OCI-LY7 (cell line): Measurements from ENCODE around the gene PMIS2. TPM values are rescaled to one million over a fixed set of nuclear protein-coding genes. Genes with fewer than 3 reads are reported as not detected.

Experiments
- BruUV-seq: library from RNA; stranded (reverse); fragments of 400-500 nt; replicated peaks from 2 replicates; lab custom pipeline; 2021; lab: Mats Ljungman, UMichigan
- CTCF ChIA-PET: fragments of 300-600 bp; sonication (Branson Sonifier 250); formaldehyde crosslinking; loops from one replicate; lab custom pipeline; 2022; ENCODE audit warnings: antibody characterized with exemption; ENCODE audit not compliant: unreplicated experiment; lab: Charles Lee
- POLR2A ChIA-PET: fragments of 300-600 bp; sonication (Branson Sonifier 250); formaldehyde crosslinking; loops from one replicate; lab custom pipeline; 2022; ENCODE audit warnings: antibody characterized with exemption; lab: Charles Lee
- DNase-seq: peaks from one replicate; pipeline ENCODE4 v3.0.0-alpha.2; 2015; ENCODE audit warnings: low spot score
- H2AFZ ChIP-seq: fragments of 200-600 bp; sonication (generic), shearing (Covaris generic); 2 replicates; pipeline ENCODE4 v1.6.1; 2014; ENCODE audit warnings: mild to moderate bottlenecking, antibody characterized with exemption, low read length, moderate library complexity
- H3K27ac ChIP-seq: fragments of 200-600 bp; sonication (generic); 2 replicates; pipeline ENCODE4 v1.5.1; 2014; ENCODE audit warnings: mixed run types, low read depth, mild to moderate bottlenecking, moderate library complexity, low read length, inconsistent platforms; ENCODE audit not compliant: poor library complexity, severe bottlenecking
- H3K36me3 ChIP-seq: fragments of 200-600 bp; sonication (generic); 2 replicates; pipeline ENCODE4 v1.6.1; 2014; ENCODE audit warnings: mild to moderate bottlenecking, antibody characterized with exemption, low read length, moderate library complexity, mixed read lengths; ENCODE audit not compliant: insufficient read depth
- H3K4me1 ChIP-seq: fragments of 200-600 bp; sonication (generic); 2 replicates; pipeline ENCODE4 v1.5.1; 2014; ENCODE audit warnings: mild to moderate bottlenecking, low read length; ENCODE audit not compliant: insufficient read depth, poor library complexity, severe bottlenecking
- H3K4me2 ChIP-seq: fragments of 200-600 bp; sonication (generic); 2 replicates; pipeline ENCODE4 v1.6.1; 2014; ENCODE audit warnings: mild to moderate bottlenecking, low read length
- H3K4me3 ChIP-seq: fragments of 200-600 bp; sonication (generic); 2 replicates; pipeline ENCODE4 v1.5.1; 2014; ENCODE audit warnings: mild to moderate bottlenecking, low read depth, low read length; ENCODE audit not compliant: poor library complexity, severe bottlenecking
- H3K79me2 ChIP-seq: fragments of 200-600 bp; sonication (generic); 2 replicates; pipeline ENCODE4 v1.6.1; 2016; ENCODE audit warnings: low read depth, mild to moderate bottlenecking, low read length, moderate library complexity, mixed read lengths; ENCODE audit not compliant: insufficient read depth
- H3K9me2 ChIP-seq: fragments of 200-600 bp; sonication (generic); 2 replicates; pipeline ENCODE4 v1.6.1; 2016; ENCODE audit warnings: mild to moderate bottlenecking, low read length, mixed read lengths; ENCODE audit not compliant: insufficient read depth
- H3K9me3 ChIP-seq: fragments of 200-600 bp; sonication (generic); 2 replicates; pipeline ENCODE4 v1.6.1; 2014; ENCODE audit warnings: mild to moderate bottlenecking, mixed run types, low read length, mixed read lengths
- H4K20me1 ChIP-seq: fragments of 200-600 bp; sonication (generic); 2 replicates; pipeline ENCODE4 v1.6.1; 2014; ENCODE audit warnings: mild to moderate bottlenecking, antibody characterized with exemption, low read length, moderate library complexity, mixed read lengths; ENCODE audit not compliant: insufficient read depth
- CTCF ChIP-seq: fragments of 200-600 bp; sonication (generic); conservative IDR thresholded peaks from 2 replicates; pipeline ENCODE4 v1.5.1; 2014; ENCODE audit warnings: mild to moderate bottlenecking, antibody characterized with exemption, low read length, moderate library complexity, mixed read lengths
- EZH2phosphoT487 ChIP-seq: fragments of 200-600 bp; sonication (generic); IDR thresholded peaks from 2 replicates; pipeline ENCODE4 v1.6.1; 2018; ENCODE audit warnings: low read depth, borderline replicate concordance, mild to moderate bottlenecking, mixed run types, antibody characterized with exemption, low read length, moderate library complexity, mixed read lengths
- intact Hi-C: fragments of 100-400 bp; cut with micrococcal nuclease; formaldehyde crosslinking; loops from one replicate; pipeline ENCODE4 v1.10.0; 2022; ENCODE audit not compliant: unreplicated experiment
- total RNA-seq, 2 experiments: library from RNA; depleted of rRNA in 1 of 2; stranded (reverse); fragments of >200 nt in 1 of 2; shearing (Covaris generic) in 1 of 2; gene quantifications; 2 replicates each; pipeline ENCODE4 v1.2.3, GENCODE V29; 2014 to 2022

PMIS2 gene
- total RNA-seq, 2 experiments from 2014 or later = not detected

DNA sequence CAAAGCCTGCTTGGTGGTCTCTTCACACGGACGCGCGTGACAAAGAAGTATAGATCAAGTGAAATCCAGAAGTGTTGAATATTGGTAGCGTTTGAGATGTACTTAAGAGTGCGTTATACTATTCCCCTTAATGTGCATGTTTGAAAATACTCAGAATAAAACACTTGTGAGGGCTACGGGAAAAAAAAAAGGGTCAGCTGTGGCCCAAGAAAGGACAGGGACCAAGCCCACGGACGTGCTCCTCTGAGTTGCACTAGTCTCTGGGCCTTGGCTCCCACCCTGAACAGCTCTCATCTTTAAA lies 42.2 kb downstream of the PMIS2 start:
- peaks cover 10% of the 10 kb centered on the region for H3K79me2 ChIP-seq
- ChIA-PET POLR2A (no interaction called here), CTCF (interaction anchor here (0.5 kb wide), 1 partner anchor 473 kb away, joined by 3 read pairs; no protein-coding TSS in a partner anchor)
- peak overlapping the region; percentile 68 for H3K27ac ChIP-seq
- TSS peak; percentile 100 for BruUV-seq
- H3K9me3 ChIP-seq = no peaks in the 10 kb centered on the region
- H3K4me2 ChIP-seq = peak overlapping the region; percentile 96
- H3K4me1 ChIP-seq = peaks cover 18% of the 10 kb centered on the region
- no peaks in the 10 kb centered on the region for H4K20me1 ChIP-seq
- DNase-seq = no peak
- peak overlapping the region; percentile 83 for H3K4me3 ChIP-seq
- H3K9me2 ChIP-seq = no peaks in the 10 kb centered on the region
- H2AFZ ChIP-seq = peak overlapping the region; percentile 86
- H3K36me3 ChIP-seq = peaks cover 35% of the 10 kb centered on the region
- intact Hi-C loops = loop anchor here (2.0 to 5.0 kb wide), 3 partner anchors 15 to 381 kb away; partner anchors contain the start of genes HAUS5 and LSR
- TF ChIP-seq EZH2phosphoT487 (no peak), CTCF (no peak)

GRCh38 chr19:35628565-35629331 lies 42.8 kb downstream of the PMIS2 start, which contains the start of gene RBM42:
Gene RBM42 (plus strand): TSS chr19:35629036. CDS start chr19:35629154, 118 bp downstream.
- no TSS peak for BruUV-seq
- H3K27ac ChIP-seq = peak within 1 kb of the TSS; percentile 68
- H3K4me1 ChIP-seq = peaks cover 18% of the 10 kb centered on the region
- ChIA-PET CTCF (interaction anchor here (0.5 kb wide), 1 partner anchor 473 kb away, joined by 3 read pairs; no protein-coding TSS in a partner anchor), POLR2A (interaction anchor here (1.9 kb wide), 1 partner anchor 14 kb away, joined by 5 read pairs; no protein-coding TSS in a partner anchor)
- H3K4me3 ChIP-seq = peak within 1 kb of the TSS; percentile 83
- no peaks in the 10 kb centered on the region for H3K9me2 ChIP-seq
- intact Hi-C loops = loop anchor here (2.0 to 5.0 kb wide), 3 partner anchors 16 to 381 kb away; partner anchors contain the start of genes HAUS5 and LSR
- peak; percentile 99 for DNase-seq
- no peaks in the 10 kb centered on the region for H4K20me1 ChIP-seq
- H3K4me2 ChIP-seq = peak within 1 kb of the TSS; percentile 96
- TF ChIP-seq EZH2phosphoT487 (no peak), CTCF (no peak)
- peaks cover 10% of the 10 kb centered on the region for H3K79me2 ChIP-seq
- no peaks in the 10 kb centered on the region for H3K9me3 ChIP-seq
- H3K36me3 ChIP-seq = peaks cover 34% of the 10 kb centered on the region
- H2AFZ ChIP-seq = peak within 1 kb of the TSS; percentile 86

DNA sequence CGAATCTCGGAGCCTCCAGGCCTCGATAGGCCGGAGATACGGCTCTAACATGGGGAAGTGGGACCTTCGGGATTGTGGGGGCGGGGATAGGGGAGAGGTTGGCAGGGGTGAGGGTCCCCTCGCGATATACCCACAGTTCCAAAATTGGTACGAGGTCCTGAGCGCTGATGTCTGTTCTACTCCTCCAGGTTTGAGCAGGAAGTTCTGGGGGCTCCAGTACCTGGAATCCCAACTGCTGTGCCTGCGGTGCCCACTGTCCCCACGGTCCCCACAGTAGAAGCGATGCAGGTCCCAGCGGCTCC lies 43.3 kb downstream of the PMIS2 start:
- Histone ChIP-seq H3K4me2 (peak overlapping the region; percentile 86), H3K4me3 (peak overlapping the region; percentile 83), H3K9me3 (no peaks in the 10 kb centered on the region), H3K36me3 (peaks cover 39% of the 10 kb centered on the region), H3K79me2 (peaks cover 10% of the 10 kb centered on the region), H4K20me1 (no peaks in the 10 kb centered on the region), H3K4me1 (peaks cover 18% of the 10 kb centered on the region), H3K27ac (peak overlapping the region; percentile 9), H2AFZ (peak overlapping the region; percentile 57; the same call in 1 of the 2 replicates), H3K9me2 (no peaks in the 10 kb centered on the region)
- POLR2A ChIA-PET = interaction anchor here (1.9 kb wide), 1 partner anchor 14 kb away, joined by 5 read pairs; no protein-coding TSS in a partner anchor
- TSS peak; percentile 60 for BruUV-seq
- CTCF ChIA-PET = no interaction called here
- intact Hi-C loops = loop anchor here (2.0 to 5.0 kb wide), 3 partner anchors 16 to 382 kb away; partner anchors contain the start of genes HAUS5 and LSR
- TF ChIP-seq EZH2phosphoT487 (no peak), CTCF (no peak)
- no peak for DNase-seq
